Keratinocyte (primary cell): ENCODE results near the gene PDE1A. TPM values are rescaled to one million over a fixed set of nuclear protein-coding genes. Genes with fewer than 3 reads are reported as not detected.

Experiments
- DNase-seq: peaks from one replicate; pipeline ENCODE4 v3.0.0-alpha.2; 2011; ENCODE audit warnings: low read depth, missing footprints, low spot score
- FAIRE-seq: peaks from 2 replicates; lab custom pipeline; 2011; peaks lifted over from hg19 to GRCh38; lab: Jason Lieb, UNC
- H2AFZ ChIP-seq: 2 replicates; pipeline ENCODE4 v1.6.0; 2012; ENCODE audit warnings: low read length, control low read depth, inconsistent platforms; ENCODE audit not compliant: control insufficient read depth
- H3K27ac ChIP-seq: 2 replicates; pipeline ENCODE4 v1.5.1; 2011; ENCODE audit warnings: low read length; ENCODE audit not compliant: control insufficient read depth, insufficient read depth
- H3K27me3 ChIP-seq: 3 replicates; pipeline ENCODE4 v1.6.0; 2011; ENCODE audit warnings: low read length; ENCODE audit not compliant: control insufficient read depth, insufficient read depth; ENCODE audit errors: extremely low read depth
- H3K36me3 ChIP-seq, 2 experiments: 2 replicates in 1 of 2; 3 replicates in 1 of 2; pipeline ENCODE4 v1.5.1; 2011; ENCODE audit warnings: low read length in 2 of 2, mild to moderate bottlenecking in 1 of 2; ENCODE audit not compliant: control insufficient read depth in 2 of 2, insufficient read depth in 2 of 2; ENCODE audit errors: extremely low read depth in 1 of 2
- H3K4me1 ChIP-seq: 3 replicates; pipeline ENCODE4 v1.5.1; 2011; ENCODE audit warnings: low read length; ENCODE audit not compliant: control insufficient read depth, insufficient read depth; ENCODE audit errors: extremely low read depth
- H3K4me2 ChIP-seq: 3 replicates; pipeline ENCODE4 v1.6.0; 2011; ENCODE audit warnings: low read depth, low read length; ENCODE audit not compliant: control insufficient read depth, insufficient read depth; ENCODE audit errors: extremely low read depth
- H3K4me3 ChIP-seq, 3 experiments: fragments of 200-600 bp in 1 of 3; sonication (generic) in 1 of 3; 2 replicates in 2 of 3; 3 replicates in 1 of 3; pipeline ENCODE4 v1.5.1; 2011 to 2016; ENCODE audit warnings: low read length in 3 of 3, mild to moderate bottlenecking in 3 of 3, control low read depth in 2 of 3, inconsistent platforms in 1 of 3, low read depth in 1 of 3, mixed read lengths in 1 of 3, mixed run types in 1 of 3, moderate library complexity in 1 of 3; ENCODE audit not compliant: control insufficient read depth in 2 of 3, insufficient read depth in 2 of 3; ENCODE audit errors: extremely low read depth in 1 of 3
- H3K79me2 ChIP-seq: 2 replicates; pipeline ENCODE4 v1.6.0; 2012; ENCODE audit warnings: low read length; ENCODE audit not compliant: control insufficient read depth, insufficient read depth
- H3K9ac ChIP-seq: 3 replicates; pipeline ENCODE4 v1.6.0; 2011; ENCODE audit warnings: low read length; ENCODE audit not compliant: control insufficient read depth, insufficient read depth; ENCODE audit errors: extremely low read depth
- H3K9me1 ChIP-seq: 3 replicates; pipeline ENCODE4 v1.6.0; 2011; ENCODE audit warnings: low read length; ENCODE audit not compliant: control insufficient read depth, insufficient read depth; ENCODE audit errors: extremely low read depth
- H3K9me3 ChIP-seq: 2 replicates; pipeline ENCODE4 v1.5.1; 2012; ENCODE audit warnings: low read depth, low read length; ENCODE audit not compliant: control insufficient read depth
- H4K20me1 ChIP-seq: 3 replicates; pipeline ENCODE4 v1.6.0; 2011; ENCODE audit warnings: low read length; ENCODE audit not compliant: control insufficient read depth, insufficient read depth; ENCODE audit errors: extremely low read depth
- EZH2 ChIP-seq: IDR thresholded peaks from one replicate; pipeline ENCODE4 v1.6.1; 2012; ENCODE audit warnings: inconsistent platforms, mild to moderate bottlenecking, low read length, moderate library complexity
- dilution Hi-C: fragments of 300-500 bp; cut with MboI; formaldehyde crosslinking; loops from one replicate; pipeline ENCODE4 v1.7.0; 2020; ENCODE audit warnings: low sequenced_read_pairs; ENCODE audit not compliant: extremely low pct_ligation_motif_present
- polyA plus RNA-seq, 5 experiments: library from polyadenylated mRNA; depleted of rRNA in 3 of 5; stranded (reverse) in 3 of 5; stranded (forward) in 1 of 5; unstranded in 1 of 5; fragments of >200 nt; gene quantifications; 1 replicate in 1 of 5; 2 replicates in 3 of 5; 3 replicates in 1 of 5; pipeline versions ENCODE4 v1.2.1 to v1.2.3, GENCODE V29; 2011 to 2012; ENCODE audit warnings: missing spikeins in 2 of 5, low read depth in 1 of 5, low replicate concordance in 1 of 5
- TF ChIP-seq, protein P1 (sequence below), 3 experiments: IDR thresholded peaks in 1 of 3; conservative IDR thresholded peaks in 1 of 3; optimal IDR thresholded peaks in 1 of 3; 2 replicates in 2 of 3; 3 replicates in 1 of 3; pipeline versions ENCODE3 to v1.5.1; 2011; ENCODE audit warnings: low read length in 3 of 3, mild to moderate bottlenecking in 3 of 3, moderate library complexity in 2 of 3, control low read depth in 1 of 3, inconsistent platforms in 1 of 3; ENCODE audit not compliant: insufficient read depth in 2 of 3; ENCODE audit errors: extremely low read depth in 1 of 3

The PDE1A gene
- polyA plus RNA-seq, 1 donor (not counting 4 experiments of a cell fraction or from before 2014, with no cell fraction given), result 0.10 TPM

DNA sequence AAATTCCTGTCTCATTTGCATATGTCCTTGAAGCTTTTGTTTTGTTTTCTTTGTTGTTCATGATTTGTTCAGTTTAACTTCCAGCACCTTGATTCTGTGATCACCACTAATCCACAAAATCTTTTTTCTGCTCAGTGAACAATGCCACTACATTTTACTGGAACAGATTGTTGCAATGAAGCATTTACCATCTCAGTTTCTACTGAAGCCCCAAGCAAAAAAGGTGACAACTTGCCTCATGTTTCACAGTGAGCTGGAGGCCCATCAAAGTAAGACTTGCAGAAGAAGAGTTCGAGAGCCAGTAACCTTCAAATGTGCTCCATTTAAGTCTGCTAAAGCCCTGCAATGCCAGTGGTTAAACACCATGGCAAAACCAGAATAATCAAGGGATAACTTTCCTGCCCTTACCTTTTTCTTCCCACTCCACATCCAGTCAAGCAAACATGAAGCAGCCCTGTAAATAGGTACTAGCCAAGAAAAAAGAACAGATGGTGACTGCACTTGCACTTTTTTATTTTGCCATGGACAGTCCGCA is 25.7 kb upstream of the PDE1A start:
- no peak overlapping the region for H3K9ac ChIP-seq
- H3K27ac ChIP-seq, result no peak overlapping the region
- H3K27me3 ChIP-seq, result no peaks in the 10 kb centered on the region
- H3K9me3 ChIP-seq, result no peaks in the 10 kb centered on the region
- H3K4me1 ChIP-seq, result no peaks in the 10 kb centered on the region
- no peak overlapping the region for H3K4me3 ChIP-seq
- H3K4me2 ChIP-seq, result no peak overlapping the region
- no peak for DNase-seq
- H3K79me2 ChIP-seq, result no peaks in the 10 kb centered on the region
- TF ChIP-seq, protein P1, sequence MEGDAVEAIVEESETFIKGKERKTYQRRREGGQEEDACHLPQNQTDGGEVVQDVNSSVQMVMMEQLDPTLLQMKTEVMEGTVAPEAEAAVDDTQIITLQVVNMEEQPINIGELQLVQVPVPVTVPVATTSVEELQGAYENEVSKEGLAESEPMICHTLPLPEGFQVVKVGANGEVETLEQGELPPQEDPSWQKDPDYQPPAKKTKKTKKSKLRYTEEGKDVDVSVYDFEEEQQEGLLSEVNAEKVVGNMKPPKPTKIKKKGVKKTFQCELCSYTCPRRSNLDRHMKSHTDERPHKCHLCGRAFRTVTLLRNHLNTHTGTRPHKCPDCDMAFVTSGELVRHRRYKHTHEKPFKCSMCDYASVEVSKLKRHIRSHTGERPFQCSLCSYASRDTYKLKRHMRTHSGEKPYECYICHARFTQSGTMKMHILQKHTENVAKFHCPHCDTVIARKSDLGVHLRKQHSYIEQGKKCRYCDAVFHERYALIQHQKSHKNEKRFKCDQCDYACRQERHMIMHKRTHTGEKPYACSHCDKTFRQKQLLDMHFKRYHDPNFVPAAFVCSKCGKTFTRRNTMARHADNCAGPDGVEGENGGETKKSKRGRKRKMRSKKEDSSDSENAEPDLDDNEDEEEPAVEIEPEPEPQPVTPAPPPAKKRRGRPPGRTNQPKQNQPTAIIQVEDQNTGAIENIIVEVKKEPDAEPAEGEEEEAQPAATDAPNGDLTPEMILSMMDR (optimal IDR thresholded peaks at IDR 0.05 in 1 of 3, IDR thresholded peaks at IDR 0.05 in 1 of 3, conservative IDR thresholded peaks at IDR 0.05 in 1 of 3; ENCODE audit: extremely low read depth in 1 of 3, insufficient read depth in 2 of 3, low read length in 3 of 3), result no peak
- no peak for TF ChIP-seq EZH2
- no peak for FAIRE-seq
- H3K36me3 ChIP-seq, result no peaks in the 10 kb centered on the region
- H4K20me1 ChIP-seq, result no peaks in the 10 kb centered on the region
- dilution Hi-C loops, result no loop called here
- no peaks in the 10 kb centered on the region for H3K9me1 ChIP-seq
- no peak overlapping the region for H2AFZ ChIP-seq

DNA sequence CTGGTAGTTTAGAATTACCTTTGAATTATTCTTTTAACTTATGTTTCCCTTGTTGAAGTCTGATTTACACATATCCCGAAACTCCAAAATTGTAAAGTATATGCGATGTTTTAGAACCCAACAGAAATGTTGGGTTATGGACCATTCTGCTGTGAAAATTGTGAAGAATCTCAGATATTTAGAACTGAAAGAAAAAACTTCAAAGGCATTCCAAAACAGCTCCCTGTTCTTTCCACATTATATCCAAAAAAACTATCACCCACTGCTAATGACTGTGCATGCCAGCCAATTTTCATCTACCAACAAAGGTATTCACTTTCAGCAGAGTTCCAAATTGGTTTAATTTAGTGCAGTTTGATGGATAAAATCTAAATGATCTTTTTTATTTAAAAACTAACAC is 21.5 kb upstream of the PDE1A start:
- dilution Hi-C loops, result no loop called here

More for the DNA sequence above, 21.5 kb upstream of the PDE1A start:
- Histone ChIP-seq H3K4me2 (no peak overlapping the region), H4K20me1 (no peaks in the 10 kb centered on the region), H3K27ac (no peak overlapping the region), H3K4me3 (no peak overlapping the region), H3K79me2 (no peaks in the 10 kb centered on the region), H3K9me1 (no peaks in the 10 kb centered on the region), H3K4me1 (no peaks in the 10 kb centered on the region), H3K27me3 (no peaks in the 10 kb centered on the region), H3K36me3 (no peaks in the 10 kb centered on the region), H2AFZ (no peak overlapping the region), H3K9me3 (no peaks in the 10 kb centered on the region), H3K9ac (no peak overlapping the region)
- no peak for TF ChIP-seq EZH2
- TF ChIP-seq, protein P1 (optimal IDR thresholded peaks at IDR 0.05 in 1 of 3, IDR thresholded peaks at IDR 0.05 in 1 of 3, conservative IDR thresholded peaks at IDR 0.05 in 1 of 3; ENCODE audit: extremely low read depth in 1 of 3, insufficient read depth in 2 of 3, low read length in 3 of 3), result no peak
- DNase-seq (no peak), FAIRE-seq (no peak)
